GM18858 (cell line): Measurements from ENCODE around the gene KRT26.

Experiments used
- ATAC-seq: cut with Tn5 transposase; IDR thresholded peaks from one replicate; pipeline ENCODE4 v1.9.1; 2021; ENCODE audit not compliant: unreplicated experiment

Gene KRT26

DNA sequence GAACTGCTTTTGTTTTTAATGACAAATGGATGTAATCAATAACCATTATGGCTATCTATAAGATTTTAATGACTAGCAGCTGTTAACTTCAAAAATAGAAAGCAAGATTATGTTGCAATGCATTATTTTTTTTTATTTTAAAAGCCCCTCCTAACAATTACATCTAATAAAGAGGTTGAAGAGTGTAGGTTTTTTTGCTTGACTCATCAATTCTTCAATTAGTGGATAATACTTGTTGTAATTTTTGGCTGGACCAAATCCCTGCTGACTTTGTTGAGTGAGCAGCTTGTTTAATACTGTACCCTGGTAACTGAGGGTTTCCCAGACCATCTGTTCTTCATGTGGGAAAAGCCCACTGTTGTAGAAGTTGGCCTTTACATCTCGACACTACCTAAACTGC is 41.0 kb downstream of the KRT26 start:
- ATAC-seq = no peak

DNA sequence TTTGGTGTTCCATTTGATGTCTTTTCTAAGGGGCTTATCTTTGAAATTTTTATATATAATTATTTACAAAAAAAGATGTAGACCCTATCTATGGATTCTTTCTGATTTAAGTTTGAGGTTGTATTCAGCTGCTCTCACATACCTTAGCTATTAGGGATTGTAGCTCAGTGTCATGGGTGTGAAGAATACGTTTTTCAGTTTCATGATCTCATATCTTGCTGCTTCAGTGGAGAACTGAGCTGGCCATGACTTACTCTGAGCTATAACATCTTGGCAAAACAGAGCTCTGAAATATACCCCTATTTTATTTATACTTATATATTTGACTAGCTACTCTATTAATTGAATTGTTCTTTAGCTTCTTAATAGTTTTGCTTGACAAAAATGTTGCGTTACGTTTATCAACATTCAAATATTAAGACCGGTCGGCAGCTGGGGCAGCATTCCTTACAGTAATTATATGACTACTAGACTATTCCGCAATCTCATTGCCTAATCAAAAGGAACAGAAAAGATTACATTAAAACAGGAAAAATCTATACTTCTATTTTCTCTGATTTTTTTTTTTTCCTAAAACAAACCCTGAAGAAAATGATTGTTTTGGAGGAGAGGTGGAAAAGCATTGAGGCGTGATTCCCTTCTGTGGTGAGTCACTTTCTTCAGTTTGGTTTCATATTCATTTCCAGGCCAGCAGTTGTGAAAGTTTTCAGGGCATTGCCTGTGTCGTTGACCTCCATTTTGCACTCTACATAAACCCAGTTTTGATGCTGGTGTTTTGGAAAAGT is 44.4 kb downstream of the KRT26 start:
- no peak for ATAC-seq

DNA sequence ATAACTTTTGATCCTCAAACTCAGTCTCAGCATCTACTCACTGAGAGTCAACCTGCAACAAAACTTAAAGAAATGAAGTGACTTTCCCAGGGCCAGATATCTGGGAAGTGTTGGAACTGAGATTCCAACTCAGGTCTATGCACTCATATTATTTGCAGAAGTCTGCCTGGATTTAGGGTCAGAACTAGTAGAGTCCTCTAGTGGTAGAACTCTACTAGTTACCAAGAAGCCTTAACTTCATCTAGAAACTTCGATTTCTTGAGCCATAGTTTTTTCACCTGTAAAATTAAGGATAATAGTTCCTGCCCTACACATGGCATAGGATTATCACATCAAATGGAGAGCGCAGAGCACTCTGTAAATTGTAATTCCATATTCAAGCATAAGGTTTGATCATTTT is 45.1 kb downstream of the KRT26 start:
- no peak for ATAC-seq

DNA sequence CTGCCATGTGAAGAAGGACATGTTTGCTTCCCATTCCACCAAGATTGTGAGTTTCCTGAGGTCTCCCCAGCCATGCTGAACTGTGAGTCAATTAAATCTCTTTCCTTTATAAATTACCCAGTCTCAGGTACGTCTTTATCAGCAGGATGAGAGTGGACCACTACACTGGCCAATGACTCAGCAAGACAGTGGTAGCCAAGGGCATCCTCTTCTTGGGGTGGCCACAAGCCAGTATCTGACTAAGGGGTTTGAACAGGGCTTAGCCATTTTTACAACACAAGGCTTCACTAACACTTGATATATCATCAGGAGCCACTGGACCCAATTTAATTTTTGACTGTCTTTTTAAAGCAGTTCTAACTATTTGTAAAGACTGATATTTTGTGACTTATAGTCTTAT is 47.3 kb downstream of the KRT26 start:
- ATAC-seq = no peak

DNA sequence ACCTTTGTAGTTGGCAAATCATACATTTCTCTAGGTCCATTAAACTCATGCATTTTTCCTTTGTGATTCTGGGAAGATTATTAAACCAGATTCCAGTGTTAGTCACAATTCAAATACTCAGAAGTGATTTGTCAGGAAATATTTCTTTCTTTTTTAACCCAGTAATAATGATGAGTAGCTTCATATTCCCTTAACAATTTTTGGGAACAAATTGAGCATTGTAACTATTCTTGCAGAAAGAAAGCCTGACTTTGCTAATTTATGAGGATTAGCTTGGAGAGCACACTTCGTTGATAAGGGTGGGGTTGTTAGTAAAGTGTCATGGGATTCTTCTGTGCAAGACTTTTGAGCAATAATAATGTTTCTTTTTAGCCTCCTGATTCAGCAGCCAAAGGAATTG is 49.8 kb downstream of the KRT26 start:
- ATAC-seq = no peak

DNA sequence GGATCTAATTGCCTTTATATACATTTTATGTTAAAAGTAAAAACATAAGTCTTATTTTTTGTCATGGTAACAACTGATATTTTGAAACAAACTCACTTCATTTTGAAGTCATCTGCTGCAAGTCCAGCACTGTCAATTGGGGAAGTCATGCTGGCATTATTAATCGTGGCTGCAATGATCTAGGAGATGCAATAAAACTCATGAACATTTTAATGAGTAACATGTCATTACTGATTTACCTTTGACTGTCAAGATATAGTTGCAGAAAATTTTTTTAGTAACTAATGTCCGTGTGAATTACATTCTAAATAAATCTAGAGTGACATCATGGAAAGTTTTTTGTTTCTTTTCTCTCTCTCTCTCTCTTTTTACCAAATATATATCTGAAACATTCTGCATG is 51.1 kb downstream of the KRT26 start:
- no peak for ATAC-seq

DNA sequence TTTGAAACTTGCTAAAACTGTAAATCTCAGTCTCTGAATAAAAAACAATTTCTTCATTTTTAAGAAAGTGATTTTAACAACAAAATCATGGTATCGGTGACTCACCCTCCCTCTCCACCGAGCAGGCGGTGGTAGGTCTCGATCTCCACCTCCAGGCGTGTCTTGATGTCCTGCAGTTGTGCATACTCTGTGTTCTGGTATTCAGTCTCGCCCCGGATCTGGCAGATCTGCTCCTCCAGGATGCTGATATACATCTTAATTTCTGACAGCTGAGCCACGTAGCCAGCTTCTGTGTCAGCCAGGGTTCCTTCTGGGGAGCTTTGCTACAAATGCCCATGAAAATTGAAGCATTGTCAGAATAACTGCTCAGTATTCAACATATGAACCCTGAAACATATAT is 53.1 kb downstream of the KRT26 start:
- no peak for ATAC-seq

DNA sequence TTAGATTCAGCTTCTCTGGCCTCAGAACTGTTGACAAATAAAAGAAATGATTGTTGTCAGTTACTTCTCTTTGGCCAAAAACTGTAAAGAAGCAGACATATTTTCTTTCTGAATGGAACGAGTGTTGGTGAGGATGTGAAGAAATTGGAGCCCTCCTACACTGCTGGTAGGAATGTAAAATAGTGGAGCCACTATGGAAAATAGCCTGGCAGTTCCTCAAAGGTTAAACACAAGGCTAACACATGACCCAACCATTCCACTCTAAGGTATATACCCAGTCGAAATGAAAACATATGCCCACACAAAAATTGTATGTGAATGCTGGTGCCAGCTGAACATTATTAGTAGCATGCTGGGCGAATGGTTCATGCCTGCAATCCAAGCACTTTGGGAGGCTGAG is 54.2 kb downstream of the KRT26 start:
- ATAC-seq = no peak
